OCI-LY1 (cell line): ENCODE measurements around the gene ALOX15.

ENCODE experiments used
- CTCF ChIP-seq: fragments of 200-600 bp; sonication (generic), shearing (Covaris generic); IDR thresholded peaks from 2 replicates; pipeline ENCODE4 v1.5.1; 2017; ENCODE audit warnings: mild to moderate bottlenecking, antibody characterized with exemption, low read length, moderate library complexity, mixed read lengths
- EZH2 ChIP-seq: fragments of 200-600 bp; sonication (generic), shearing (Covaris generic); IDR thresholded peaks from 2 replicates; pipeline ENCODE4 v1.8.0; 2017; ENCODE audit warnings: borderline replicate concordance, mixed run types, mild to moderate bottlenecking, antibody characterized with exemption, low read length, moderate library complexity, mixed read lengths

- TF ChIP-seq CTCF: no peak
- TF ChIP-seq EZH2: no peak
These were observed 47.1 kb downstream of the ALOX15 start for GRCh38 chr17:4594406-4594805.
